HG02798 (cell line): ENCODE data around the gene MALAT1.
"Not testable (repeated sequence)": the region's sequence is repeated elsewhere in the genome, so short reads cannot be mapped to it uniquely, and the experiment has no call there.

ENCODE experiments used
- ATAC-seq: cut with Tn5 transposase; IDR thresholded peaks from one replicate; pipeline ENCODE4 v1.9.1; 2021; ENCODE audit warnings: mild to moderate bottlenecking; ENCODE audit not compliant: unreplicated experiment, poor library complexity

The MALAT1 gene

GRCh38 chr11:65516135-65516968, 17.5 kb downstream of the MALAT1 start:
- ATAC-seq = no peak

GRCh38 chr11:65518941-65519549, 20.2 kb downstream of the MALAT1 start:
- not testable (repeated sequence) for ATAC-seq

GRCh38 chr11:65521777-65522521, 23.1 kb downstream of the MALAT1 start:
- not testable (repeated sequence) for ATAC-seq

- ATAC-seq = not testable (repeated sequence)
These were observed 24.1 kb downstream of the MALAT1 start for GRCh38 chr11:65522718-65523630.

GRCh38 chr11:65523631-65523968, 24.8 kb downstream of the MALAT1 start:
- not testable (repeated sequence) for ATAC-seq

GRCh38 chr11:65524014-65524740, 25.3 kb downstream of the MALAT1 start:
- ATAC-seq = no peak

- peak; percentile 74 for ATAC-seq
These were observed 26.1 kb downstream of the MALAT1 start, which contains the start of gene SCYL1 for GRCh38 chr11:65524741-65525545. Gene SCYL1, plus strand, starts transcription at chr11:65525083. Its CDS starts 71 bp downstream, at chr11:65525154.

GRCh38 chr11:65525546-65526480, 27.0 kb downstream of the MALAT1 start:
- ATAC-seq = no peak

- no peak for ATAC-seq
These were observed 27.9 kb downstream of the MALAT1 start for GRCh38 chr11:65526744-65527143.

- no peak for ATAC-seq
These were observed 30.0 kb downstream of the MALAT1 start for GRCh38 chr11:65528819-65529350.

- no peak for ATAC-seq
These were observed 30.8 kb downstream of the MALAT1 start for GRCh38 chr11:65529475-65530156.

- no peak for ATAC-seq
These were observed 31.3 kb downstream of the MALAT1 start for GRCh38 chr11:65530157-65530496.

GRCh38 chr11:65532388-65533064, 33.7 kb downstream of the MALAT1 start:
- no peak for ATAC-seq

GRCh38 chr11:65535102-65535501, 36.3 kb downstream of the MALAT1 start:
- no peak for ATAC-seq

- ATAC-seq = no peak
These were observed 37.8 kb downstream of the MALAT1 start for GRCh38 chr11:65536412-65537295.

GRCh38 chr11:65537296-65537597, 38.4 kb downstream of the MALAT1 start:
- no peak for ATAC-seq
